HepG2 (cell line): ENCODE results near the gene FBXL4.

ENCODE experiments used
- POLR2A ChIP-seq, 2 experiments: IDR thresholded peaks; 2 replicates each; pipeline ENCODE4 v1.6.1; 2011; ENCODE audit warnings: low read depth in 2 of 2, low read length in 2 of 2, mild to moderate bottlenecking in 1 of 2, moderate library complexity in 1 of 2; ENCODE audit not compliant: insufficient read depth in 1 of 2
- RNF219 ChIP-seq: sonication (generic); formaldehyde crosslinking; IDR thresholded peaks from 2 replicates; pipeline ENCODE4 v1.5.0; 2020; ENCODE audit warnings: mild to moderate bottlenecking, missing genetic modification reagents

GRCh38 chr6:98833057-98833306 lies 114.8 kb downstream of the FBXL4 start:
- no peak for TF ChIP-seq RNF219 (CRISPR knock-in tag)
- TF ChIP-seq POLR2A (IDR thresholded peaks at IDR 0.05; ENCODE audit: insufficient read depth in 1 of 2, low read depth in 2 of 2, low read length in 2 of 2) = no peak
